HEK293T (cell line): ENCODE measurements around the gene PGBD1.

ENCODE experiments used
- ARNT ChIP-seq: fragments of 450-650 bp; IDR thresholded peaks from 2 replicates; pipeline ENCODE4 v1.6.1; 2017; ENCODE audit warnings: mild to moderate bottlenecking
- BHLHE40 ChIP-seq: fragments of 450-650 bp; IDR thresholded peaks from 2 replicates; pipeline ENCODE4 v1.6.1; 2016; ENCODE audit warnings: mild to moderate bottlenecking, moderate library complexity, borderline replicate concordance
- ELF4 ChIP-seq: fragments of 450-650 bp; IDR thresholded peaks from 2 replicates; pipeline ENCODE4 v1.6.1; 2017; ENCODE audit warnings: antibody characterized with exemption
- FOXA1 ChIP-seq: fragments of 450-650 bp; IDR thresholded peaks from 2 replicates; pipeline ENCODE4 v1.6.1; 2016; ENCODE audit warnings: mild to moderate bottlenecking
- PKNOX1 ChIP-seq: fragments of 450-650 bp; IDR thresholded peaks from 2 replicates; pipeline ENCODE4 v1.6.1; 2016
- SP1 ChIP-seq: fragments of 450-650 bp; IDR thresholded peaks from 2 replicates; pipeline ENCODE4 v1.6.1; 2017

GRCh38 chr6:28345201-28345600, 63.8 kb downstream of the PGBD1 start:
- TF ChIP-seq ELF4 (no peak), PKNOX1 (no peak), BHLHE40 (no peak), FOXA1 (no peak), SP1 (no peak), ARNT (no peak)
